NCI-H82 (cell line): ENCODE measurements around the gene SGCD.
"Not testable (repeated sequence)": the region's sequence is repeated elsewhere in the genome, so short reads cannot be mapped to it uniquely, and the experiment has no call there.

Source experiments
- DNase-seq: peaks from one replicate; lab custom pipeline; 2025; lab: John Stamatoyannopoulos, UW

The SGCD gene

DNA sequence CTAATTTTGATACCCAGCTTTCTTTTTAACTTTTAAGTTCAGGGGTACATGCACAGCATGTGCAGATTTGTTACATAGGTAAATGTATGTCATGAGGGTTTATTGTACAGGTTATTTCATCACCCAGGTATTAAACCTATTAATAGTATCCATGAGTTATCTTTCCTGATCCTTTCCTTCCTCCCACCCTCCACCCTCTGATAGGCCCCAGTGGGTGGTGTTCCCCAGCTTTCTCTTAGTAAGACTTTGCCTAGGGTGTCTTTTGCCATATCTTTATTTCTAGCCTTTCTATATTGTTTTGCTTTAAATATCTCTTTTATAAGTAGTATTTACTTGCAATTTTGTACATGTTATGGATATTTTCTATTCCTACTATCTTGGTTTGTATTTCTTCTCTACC lies 243.7 kb downstream of the SGCD start:
- DNase-seq: no peak

DNA sequence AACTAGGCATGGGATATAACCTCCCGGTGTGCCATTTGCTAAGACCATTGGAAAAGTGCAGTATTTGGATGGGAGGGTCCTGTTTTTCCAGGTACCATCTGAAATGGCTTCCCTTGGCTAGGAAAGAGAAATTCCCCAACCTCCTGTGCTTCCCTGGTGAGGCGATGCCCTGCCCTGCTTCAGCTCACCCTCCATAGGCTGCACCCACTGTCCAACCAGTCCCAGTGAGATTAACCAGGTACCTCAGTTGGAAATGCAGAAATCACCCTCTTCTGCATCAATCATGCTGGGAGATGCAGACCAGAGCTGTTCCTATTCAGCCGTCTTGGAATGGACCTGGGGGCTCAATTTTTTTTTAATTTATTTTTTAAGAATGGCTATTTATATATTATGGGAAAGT lies 254.8 kb downstream of the SGCD start:
- no peak for DNase-seq

DNA sequence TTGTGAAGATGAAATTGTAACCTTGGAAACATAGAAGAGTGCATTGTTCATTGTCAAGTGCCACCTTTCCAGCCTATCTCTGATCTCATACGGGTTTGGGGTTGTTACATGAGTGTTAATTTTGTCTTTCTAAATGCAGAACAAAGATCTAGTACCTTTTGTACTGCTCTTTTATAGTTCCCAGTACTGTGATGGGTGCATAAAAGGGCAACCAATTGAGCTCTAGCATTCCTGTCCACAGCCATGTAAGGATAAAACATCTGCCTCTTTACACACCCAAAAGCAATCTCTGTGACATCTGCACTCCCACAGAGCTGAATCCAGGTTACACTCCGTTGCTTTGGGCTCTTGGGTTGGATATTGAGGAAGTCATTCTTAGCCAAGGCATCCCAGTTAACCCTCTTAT lies 255.2 kb downstream of the SGCD start:
- no peak for DNase-seq

DNA sequence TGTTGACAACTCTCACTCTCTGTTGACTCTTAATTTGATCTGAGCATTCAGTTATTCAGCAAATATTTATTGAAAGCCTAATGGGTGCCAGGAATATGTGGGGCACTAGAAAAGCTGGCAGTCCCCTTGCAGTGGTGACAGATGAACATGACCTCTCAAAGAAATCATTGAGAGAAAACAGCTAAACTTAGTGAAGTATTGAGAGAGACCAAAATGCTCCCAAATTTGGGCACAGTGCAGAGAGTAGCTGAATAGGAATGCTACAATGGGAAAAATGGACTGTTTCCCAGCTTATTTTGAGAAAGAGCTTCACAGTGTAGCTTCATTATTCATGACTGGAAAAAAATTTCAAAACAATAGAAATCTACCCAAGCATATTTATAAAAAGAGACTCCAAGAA lies 257.9 kb downstream of the SGCD start:
- DNase-seq: no peak

DNA sequence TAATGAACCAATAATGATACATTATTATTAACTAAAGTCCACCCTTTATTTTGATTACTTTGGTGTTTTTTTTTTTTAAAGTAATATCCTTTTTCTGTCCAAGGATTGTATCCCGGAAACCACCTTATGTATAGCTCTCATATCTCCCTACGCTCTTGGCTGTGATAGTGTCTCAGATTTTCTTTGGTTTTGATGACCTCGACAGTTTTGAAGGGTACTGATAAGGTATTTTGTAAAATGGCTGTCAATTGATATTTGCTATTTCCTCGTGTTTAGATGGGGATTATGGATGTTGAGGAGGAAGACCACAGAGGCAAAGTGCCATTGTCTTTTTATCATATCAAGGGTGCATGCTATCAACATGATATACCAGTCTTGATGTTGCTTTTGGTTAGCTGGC lies 259.0 kb downstream of the SGCD start:
- no peak for DNase-seq

DNA sequence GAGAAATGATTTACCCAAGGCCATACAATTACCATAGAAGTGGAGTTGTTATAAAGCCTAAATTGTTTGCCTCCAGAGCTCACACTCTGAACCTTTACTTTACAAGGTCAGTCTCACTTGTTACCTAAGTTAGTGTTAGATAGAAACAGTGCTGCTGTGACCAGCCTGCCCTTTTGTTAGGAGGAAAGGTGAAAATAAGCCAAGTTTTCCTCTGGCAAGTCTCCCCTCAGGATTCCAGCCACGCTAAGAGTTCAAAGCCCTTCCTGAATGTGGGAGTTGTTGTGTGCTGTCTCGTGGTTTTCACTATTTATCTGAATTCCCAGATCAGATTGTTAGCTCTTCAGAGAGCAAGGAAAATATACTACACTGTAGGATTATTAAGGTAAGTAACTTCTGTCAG lies 260.0 kb downstream of the SGCD start:
- DNase-seq: no peak

DNA sequence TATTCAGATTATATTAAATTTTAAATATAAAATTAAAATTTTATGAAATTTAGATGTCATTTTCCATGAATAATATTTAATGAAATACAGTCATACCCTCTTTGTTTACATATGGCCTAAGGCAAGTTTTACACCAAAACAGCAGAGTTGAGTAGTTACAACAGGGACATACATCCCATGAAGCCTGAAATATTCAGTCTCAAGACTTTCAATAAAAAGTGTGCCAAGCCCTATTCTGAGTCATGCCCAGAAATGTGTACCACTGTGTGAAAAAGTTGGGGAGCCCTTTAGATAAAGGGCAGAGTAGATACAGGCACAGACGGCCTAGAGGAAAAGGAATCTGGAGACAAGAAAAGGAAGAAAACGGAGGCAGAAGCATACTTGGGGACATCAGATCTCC lies 261.3 kb downstream of the SGCD start:
- DNase-seq: no peak

DNA sequence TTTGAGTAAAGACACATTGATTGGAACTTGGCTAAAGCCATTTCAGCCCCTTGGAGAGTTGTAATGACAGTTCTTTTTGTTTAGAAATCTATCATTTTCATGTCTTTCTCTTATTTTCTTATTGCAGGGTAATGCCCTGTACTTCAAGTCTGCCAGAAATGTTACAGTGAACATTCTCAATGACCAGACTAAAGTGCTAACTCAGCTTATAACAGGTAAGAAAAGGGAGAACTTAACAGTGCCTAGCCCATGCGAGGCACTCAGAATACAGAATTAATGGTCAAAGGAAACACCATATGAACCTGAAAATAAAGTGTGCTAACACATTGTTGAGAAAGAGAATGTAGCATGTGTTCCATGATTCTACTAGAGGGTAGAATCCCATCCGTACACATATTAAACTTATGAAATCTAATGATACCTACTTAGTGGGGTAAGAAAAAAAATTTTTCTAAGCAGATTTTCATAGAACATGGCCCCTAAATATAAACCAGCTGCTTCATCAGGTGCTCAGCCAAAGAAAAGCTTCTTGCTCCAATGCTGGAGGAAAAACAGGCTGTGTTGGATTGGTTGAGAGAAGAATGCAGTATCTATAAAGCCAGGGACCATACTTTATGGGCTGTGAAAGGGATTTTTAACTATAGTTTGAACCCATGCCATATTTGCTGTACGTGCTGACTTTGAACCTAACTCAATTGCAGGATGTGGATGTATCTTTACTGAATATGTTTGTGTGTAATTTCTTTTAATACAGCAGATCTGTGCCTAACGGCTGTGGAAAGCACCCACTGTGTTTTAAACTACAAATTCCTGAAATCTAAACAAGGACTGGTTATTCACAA lies 262.4 kb downstream of the SGCD start:
- no peak for DNase-seq

DNA sequence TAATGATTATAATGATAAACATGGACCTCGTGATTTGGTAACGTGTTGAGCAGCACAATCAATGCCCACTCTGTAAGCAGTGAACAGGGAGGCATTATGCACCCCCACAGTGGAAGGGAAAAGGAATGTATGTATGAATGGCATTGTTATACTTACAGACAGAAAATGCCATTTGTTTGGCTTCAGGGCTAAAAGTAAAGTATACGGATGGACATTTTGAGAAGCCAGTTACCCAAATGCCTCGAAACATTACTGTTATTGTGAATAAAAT lies 262.9 kb downstream of the SGCD start:
- no peak for DNase-seq

DNA sequence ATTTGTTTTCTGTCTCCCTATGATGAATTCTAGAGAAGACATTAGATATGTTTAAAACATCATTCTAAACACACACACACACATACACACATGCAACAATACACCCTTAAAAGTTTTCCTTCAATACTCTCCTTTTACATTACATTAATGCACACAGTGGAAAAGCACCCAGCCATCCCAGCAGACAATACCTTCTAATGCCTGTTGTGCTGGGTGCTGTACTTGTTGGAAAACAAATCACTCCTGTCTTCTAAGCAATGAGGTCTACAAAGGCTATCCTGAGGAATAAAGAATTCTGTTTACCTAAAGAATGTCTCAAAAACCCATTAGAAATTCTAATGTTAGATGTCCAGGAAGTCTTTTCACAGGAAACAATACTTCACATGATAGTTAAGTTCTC lies 264.0 kb downstream of the SGCD start:
- no peak for DNase-seq

DNA sequence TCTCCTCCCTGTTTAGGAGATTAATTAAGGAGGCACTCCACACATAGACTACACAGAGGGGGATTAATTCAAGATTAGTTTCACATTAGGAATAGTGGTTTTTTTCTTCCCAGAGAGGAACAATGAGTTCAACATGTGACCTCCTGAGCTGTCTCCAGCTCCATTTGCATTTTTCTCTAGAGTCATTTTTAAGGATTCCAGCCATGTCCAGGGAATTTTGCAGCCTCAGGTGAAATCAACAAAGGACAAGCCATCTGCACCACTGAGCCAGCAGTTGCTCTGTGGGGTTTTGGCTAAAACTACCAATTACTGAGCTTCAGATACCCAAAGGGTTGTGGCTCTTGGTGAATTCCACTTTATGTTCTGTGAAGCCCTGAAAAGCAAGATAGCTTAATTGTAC lies 264.7 kb downstream of the SGCD start:
- peak; percentile 58 for DNase-seq

DNA sequence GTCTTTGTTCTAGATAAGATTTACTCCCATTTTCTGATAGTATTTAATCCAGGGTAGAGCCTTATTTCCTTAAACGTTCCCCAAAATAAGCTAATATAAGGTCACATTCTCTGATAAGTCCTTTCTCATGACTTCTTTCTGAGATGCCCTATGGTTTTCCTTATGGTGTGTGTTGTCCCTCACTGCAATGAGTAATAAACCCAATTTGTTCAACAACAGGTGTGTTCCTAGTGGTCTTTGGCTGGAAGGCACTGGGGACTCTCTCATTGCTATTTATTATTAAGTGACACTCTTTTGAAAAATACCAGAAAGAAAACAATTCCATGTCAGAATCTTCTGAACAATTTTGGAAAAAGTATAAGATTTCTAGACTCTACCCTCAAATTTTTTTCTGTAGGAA lies 266.6 kb downstream of the SGCD start:
- DNase-seq: no peak

DNA sequence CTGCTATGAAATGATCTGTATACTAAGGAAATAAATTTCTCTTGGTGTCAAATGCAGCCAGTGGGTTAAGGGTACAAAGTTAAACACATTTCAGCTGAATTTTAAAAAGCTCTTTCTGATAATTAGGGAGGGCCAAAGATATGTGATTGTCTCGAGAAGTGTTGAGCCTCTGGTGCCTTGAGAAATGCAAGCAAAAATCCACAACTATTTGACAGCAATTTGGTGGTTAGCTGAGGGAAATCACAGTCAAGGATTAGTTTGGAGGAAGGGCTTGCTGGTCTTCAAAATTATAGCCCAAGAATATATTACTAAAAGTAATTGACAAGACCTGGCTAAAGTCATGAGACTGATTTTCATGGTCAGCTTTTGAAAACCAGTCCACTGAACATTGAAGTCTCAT lies 267.4 kb downstream of the SGCD start:
- DNase-seq: no peak

DNA sequence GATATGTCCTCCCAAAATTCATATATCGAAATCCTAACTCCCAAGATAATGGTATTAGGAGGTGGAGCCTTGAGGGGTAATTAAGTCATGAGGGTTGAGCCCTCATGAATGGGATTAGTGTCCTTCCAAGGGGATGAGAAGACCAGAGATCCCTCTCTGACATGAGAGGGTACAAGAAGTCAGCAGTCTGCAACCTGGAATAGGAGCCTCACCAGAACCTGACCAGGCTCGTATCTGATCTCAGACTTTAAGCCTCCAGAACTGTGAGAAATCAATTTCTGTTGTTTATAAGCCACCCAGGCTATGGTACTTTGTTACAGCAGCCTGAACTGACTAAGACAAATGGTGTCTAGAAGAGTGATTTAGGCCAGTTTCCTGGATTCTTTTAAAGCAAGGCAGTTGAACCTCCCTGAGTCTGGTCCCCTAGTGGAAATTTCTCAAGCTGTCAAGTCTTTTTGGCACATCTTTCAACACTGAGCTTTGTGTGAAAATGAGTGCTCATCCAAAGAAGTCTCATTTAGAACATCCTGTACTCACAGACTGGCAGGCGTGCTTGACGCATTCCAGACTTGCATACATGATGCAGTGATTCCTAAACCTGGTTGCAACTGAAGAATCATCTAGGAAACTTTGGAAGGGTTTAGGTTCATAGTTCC lies 268.3 kb downstream of the SGCD start:
- peak; percentile 40 for DNase-seq

DNA sequence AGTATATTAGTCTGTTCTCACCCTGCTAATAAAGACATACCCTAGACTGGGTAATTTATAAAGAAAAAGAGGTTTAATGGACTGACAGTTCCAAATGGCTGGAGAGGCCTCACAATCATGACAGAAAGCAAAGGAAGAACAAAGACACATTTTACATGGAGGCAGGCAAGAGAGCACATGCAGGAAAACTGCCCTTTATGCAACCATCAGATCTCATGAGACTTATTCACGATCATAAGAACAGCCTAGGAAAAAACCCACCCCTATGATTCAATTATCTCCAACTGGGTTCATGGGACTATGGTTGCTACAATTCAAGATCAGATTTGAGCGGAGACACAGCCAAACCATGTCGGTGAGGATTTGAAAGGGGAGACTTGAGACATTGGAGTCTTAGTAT lies 270.3 kb downstream of the SGCD start:
- no peak for DNase-seq

DNA sequence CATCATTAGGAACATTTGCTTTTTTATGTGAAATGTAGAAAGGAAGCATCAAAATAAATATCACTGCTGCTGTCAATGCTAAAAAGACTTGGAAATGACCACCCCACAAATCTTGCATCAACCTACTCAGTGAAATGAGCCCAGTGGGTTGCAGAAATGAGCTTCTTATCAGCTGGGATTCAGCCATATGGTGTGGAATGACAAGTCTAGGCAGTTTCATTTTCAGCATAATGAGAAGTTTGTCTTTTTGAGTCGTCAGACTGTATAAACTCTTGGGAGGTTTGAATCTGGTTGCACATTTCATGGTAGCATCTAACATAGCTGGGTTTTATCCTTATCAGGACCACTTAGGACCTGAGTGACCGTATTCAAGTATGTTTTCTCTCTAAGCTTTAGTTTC lies 272.0 kb downstream of the SGCD start:
- DNase-seq: no peak

DNA sequence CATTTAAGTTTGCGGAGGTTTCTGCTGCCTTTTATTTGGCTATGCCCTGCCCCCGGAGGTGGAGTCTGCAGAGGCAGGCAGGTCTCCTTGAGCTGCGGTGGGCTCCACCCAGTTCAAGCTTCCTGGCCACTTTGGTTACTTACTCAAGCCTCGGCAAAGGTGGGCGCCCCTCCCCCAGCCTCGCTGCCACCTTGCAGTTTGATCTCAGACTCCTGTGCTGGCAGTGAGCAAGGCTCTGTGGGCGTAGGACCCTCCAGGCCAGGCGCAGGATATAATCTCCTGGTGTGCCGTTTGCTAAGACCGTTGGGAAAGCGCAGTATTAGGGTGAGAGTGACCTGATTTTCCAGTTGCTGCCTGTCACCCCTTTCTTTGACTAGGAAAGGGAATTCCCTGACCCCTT lies 283.6 kb downstream of the SGCD start:
- not testable (repeated sequence) for DNase-seq

DNA sequence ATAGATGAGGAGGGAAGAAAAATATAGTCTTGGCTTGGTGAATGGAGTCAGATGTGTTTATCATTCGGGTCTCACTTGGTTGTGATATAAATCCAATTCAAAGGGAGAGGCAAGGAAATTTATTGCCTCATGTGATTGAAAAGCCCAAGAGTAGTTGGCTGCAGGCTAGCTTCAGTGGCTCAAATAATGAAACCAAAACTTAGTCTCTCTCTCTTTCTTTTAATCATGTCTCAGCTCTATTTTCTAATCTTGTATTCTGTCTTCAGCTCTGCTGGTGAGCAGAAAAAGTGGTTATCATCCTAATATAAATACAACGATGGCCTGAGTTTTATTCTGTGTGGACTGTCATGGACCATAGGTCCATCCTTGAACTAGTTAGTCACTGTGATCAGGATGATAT lies 288.9 kb downstream of the SGCD start:
- no peak for DNase-seq

DNA sequence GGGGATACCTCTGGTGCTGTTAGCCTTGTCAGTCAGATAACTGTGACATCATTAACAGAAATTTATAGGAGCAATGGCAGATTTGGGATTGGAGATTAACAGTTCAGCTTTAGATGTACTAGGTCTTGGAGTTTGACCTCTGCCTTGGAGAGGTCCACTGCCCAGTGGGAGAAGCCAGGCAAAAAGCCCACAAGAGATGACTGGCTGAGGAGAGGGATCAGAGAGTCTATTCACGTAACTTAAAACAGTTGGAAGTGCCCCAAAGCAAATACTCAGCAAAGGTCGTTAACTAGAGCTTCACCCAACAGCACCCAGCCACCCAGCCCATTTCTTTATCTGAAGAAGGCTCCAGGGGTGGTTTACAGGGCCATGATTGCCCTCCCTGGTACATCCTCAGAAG lies 290.5 kb downstream of the SGCD start:
- DNase-seq: no peak

DNA sequence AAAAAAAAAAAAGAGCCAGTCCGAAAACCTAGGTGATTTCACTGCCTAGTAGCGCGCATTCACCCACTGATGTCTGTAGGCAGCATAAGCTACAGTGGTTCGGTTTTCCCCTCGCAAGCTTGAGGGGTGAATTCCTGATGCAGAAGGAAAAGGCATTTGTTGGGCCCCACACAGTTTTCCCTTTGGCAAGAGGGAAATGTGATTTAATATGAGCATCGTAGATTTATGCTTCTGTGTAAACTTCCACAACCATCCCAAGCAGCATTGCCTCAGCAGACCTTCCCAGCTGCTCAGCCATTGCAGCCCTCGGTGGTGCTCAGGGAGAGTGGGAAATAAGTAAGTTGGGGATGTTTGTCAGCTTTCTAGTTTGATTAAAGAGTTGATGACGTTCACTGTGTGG lies 291.6 kb downstream of the SGCD start:
- DNase-seq: no peak

DNA sequence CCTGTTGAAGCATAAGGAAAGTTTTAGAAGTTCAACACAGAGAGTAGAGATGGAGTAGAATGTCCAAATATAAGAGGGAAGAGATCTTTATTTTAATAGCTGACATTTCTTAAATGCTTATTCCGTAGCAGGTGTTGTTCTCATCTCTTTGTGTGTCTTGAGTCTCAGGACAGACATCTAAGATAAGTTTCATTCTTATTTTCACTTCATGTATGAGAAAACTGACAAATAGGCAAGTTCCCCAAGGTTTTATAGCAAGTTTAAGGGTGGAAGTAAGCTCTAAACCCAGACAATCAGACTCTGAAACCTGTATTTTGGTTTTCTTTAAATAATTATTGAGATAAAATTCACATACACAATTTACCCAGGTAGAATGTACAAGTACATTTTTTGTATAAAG lies 294.8 kb downstream of the SGCD start:
- no peak for DNase-seq

DNA sequence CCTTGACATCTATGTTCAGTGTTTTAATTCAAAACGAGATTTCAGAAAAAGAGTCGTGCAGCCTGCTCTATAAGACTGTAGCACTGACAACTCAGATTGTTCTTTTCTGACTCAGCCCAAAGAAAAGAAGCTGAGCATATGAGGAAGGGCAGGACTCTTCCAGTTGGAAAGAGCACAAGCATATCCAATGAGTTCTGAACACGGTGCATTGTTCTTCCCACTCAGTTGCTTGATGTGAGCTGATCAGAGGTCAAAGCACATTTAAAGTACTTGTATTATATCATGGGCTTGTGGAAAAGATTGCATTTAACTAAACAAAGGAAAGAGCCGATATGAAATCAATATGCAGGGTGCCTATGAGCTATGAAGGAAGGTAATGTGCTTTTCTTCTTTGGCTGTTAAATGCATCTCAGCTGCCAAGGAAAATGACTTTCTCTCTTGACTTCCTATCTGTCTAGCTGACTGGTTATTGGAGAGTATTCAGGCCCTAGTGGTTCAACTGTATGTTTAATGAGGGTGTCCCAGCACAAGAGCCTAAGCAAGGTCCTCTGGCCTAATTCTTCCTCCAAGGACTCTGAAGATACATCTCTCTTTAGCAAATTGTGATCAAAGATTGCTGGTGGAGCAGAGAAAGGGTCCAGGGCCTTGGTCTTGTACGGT lies 296.5 kb downstream of the SGCD start:
- DNase-seq: no peak

DNA sequence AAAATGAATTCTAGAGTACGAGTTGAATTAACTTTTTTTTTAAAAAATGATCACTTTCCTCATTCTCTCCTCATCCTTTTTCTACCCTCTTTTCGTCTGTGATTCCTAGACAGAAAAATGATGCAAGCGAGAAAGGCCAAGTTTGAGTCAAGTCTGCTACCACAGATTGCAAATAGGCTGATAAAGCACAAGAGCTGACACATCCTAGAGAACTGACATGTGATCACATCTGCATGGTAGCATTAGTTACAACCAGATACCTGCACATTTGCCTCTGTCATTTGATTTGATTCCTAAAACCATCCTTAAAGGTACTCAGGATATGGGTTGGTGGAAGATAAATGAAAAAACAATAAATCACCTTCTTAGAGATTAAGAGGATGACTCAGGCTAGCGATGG lies 297.7 kb downstream of the SGCD start:
- no peak for DNase-seq

DNA sequence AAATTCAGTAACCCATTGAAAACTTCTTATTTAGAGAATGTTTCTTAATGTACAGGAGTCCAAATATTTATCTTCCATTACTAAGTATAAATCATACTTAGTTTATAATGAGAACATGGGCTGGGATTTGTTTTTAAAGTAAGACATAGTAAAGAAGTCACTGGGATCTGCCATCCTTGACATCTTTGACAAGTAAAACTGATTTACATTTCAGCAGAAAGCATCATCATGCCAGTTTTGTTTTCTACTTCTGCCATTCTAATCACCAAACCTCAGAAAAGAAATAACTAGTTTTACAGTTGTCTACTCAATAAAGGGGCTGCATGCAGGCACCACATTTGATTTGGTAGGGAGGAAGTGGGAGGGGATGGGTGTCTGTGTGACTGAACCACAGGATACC lies 301.5 kb downstream of the SGCD start:
- no peak for DNase-seq
